Measurements from ENCODE around the gene TNNI3. TPM values are rescaled to one million over a fixed set of nuclear protein-coding genes. Genes with fewer than 3 reads are reported as not detected.
A peak's percentile ranks its signal among the peaks of the same experiment; 100 is the strongest.

TNNI3 gene
- total and polyA plus RNA-seq, 9 of the 15 experiments (the other 6 are each of a cell fraction or from before 2014, with no cell fraction given): 4.7 to 158 (median 42.0) TPM

GRCh38 chr19:55173714-55174409 lies 16.3 kb upstream of the TNNI3 start (continued):
- no peak for TF ChIP-seq HBP1 (CRISPR knock-in tag; IDR thresholded peaks at IDR 0.05)
- TF ChIP-seq ZNF644 (tag; IDR thresholded peaks at IDR 0.05; ENCODE audit: low read depth): no peak
- 0 out of 2 replicates have a peak, but pooled peaks have one; percentile 14 for TF ChIP-seq CREB1 (IDR thresholded peaks at IDR 0.05)
- no peak for TF ChIP-seq CREB1 (CRISPR knock-in tag; IDR thresholded peaks at IDR 0.05)
- peak; percentile 77 for TF ChIP-seq POLR2G (IDR thresholded peaks at IDR 0.05; ENCODE audit: low read depth, low read length)
- no peak for TF ChIP-seq EZH2 (IDR thresholded peaks at IDR 0.05; ENCODE audit: borderline replicate concordance, low read depth, low read length)
- no peak for TF ChIP-seq ZNF274 (IDR thresholded peaks at IDR 0.05; ENCODE audit: borderline replicate concordance, low read depth, low read length)
- TF ChIP-seq HMGXB4 (CRISPR knock-in tag; IDR thresholded peaks at IDR 0.05): no peak
- TF ChIP-seq BRCA1 (IDR thresholded peaks at IDR 0.05): no peak
- TF ChIP-seq BRCA1 (CRISPR knock-in tag; IDR thresholded peaks at IDR 0.05): no peak
- TF ChIP-seq ARNT (IDR thresholded peaks at IDR 0.05): no peak
- no peak for TF ChIP-seq NCOR1 (IDR thresholded peaks at IDR 0.05)
- 0 out of 2 replicates have a peak, but pooled peaks have one; percentile 14 for TF ChIP-seq SMARCA4 (IDR thresholded peaks at IDR 0.05)
- TF ChIP-seq NBN (IDR thresholded peaks at IDR 0.05; ENCODE audit: low read depth): no peak
- TF ChIP-seq ZFP1 (CRISPR knock-in tag; IDR thresholded peaks at IDR 0.05): no peak
- no peak for TF ChIP-seq C11orf30 (IDR thresholded peaks at IDR 0.05; ENCODE audit: low read depth)
- no peak for TF ChIP-seq CBX5 (IDR thresholded peaks at IDR 0.05; ENCODE audit: borderline replicate concordance, low read depth)
- no peak for TF ChIP-seq ZBTB11 (CRISPR knock-in tag; IDR thresholded peaks at IDR 0.05)
- no peak for TF ChIP-seq SREBF2 (CRISPR knock-in tag; IDR thresholded peaks at IDR 0.05)
- no peak for TF ChIP-seq OTX1 (CRISPR knock-in tag; IDR thresholded peaks at IDR 0.05)
- no peak for TF ChIP-seq PML (IDR thresholded peaks at IDR 0.05; ENCODE audit: low read length)
- TF ChIP-seq ZNF347 (CRISPR knock-in tag; IDR thresholded peaks at IDR 0.05; ENCODE audit: low read depth): no peak
- TF ChIP-seq RBM14 (IDR thresholded peaks at IDR 0.05; ENCODE audit: borderline replicate concordance, insufficient read depth, low read depth, low read length): no peak
- TF ChIP-seq ZSCAN32 (CRISPR knock-in tag; IDR thresholded peaks at IDR 0.05): no peak
- no peak for TF ChIP-seq FOS (IDR thresholded peaks at IDR 0.05; ENCODE audit: extremely low read depth, insufficient read length)
